GM03348 (cell line): ENCODE results near the gene B3GNT3.
"Not testable (repeated sequence)": the region's sequence is repeated elsewhere in the genome, so short reads cannot be mapped to it uniquely, and the experiment has no call there.

Experiments used
- DNase-seq: peaks from one replicate; pipeline ENCODE4 v3.0.0; 2012; ENCODE audit warnings: low spot score

The B3GNT3 gene

DNA sequence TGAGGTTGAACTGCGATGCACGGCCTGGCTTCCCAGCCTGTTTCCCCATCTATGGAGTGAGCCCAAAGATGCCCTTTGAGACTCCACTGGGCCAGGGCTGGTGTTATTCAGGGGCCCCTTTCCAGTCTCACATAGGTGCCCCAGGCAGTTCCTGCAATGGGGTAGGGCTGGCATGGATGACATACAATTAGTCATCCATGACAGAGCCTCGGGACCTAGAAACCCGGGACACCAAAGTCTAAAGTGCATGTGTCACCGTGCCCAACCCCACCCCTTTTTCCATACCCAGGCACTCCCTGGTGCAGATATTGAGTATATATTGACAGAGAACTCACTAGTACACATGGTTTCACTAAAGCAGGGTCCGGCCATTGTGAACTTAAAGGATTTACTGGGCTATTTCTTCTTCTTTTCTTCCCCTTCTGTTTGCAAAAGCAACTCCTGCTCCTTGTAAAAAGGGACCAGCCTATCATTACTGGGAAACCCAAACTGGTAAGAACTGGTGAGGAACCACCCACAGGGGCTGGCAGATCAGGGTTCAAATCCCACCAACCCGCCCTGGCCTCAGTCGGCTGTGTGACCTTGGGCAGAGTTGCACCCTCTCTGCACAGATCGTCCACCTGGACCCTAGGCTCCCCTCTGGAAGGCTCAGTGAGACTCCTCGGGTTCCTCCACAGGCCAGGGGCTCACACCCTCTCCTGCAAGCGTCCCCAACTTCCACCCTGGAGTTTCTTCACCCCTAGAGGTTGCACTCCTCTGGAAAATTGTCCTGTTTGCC, 2.7 kb downstream of the B3GNT3 start:
- no peak for DNase-seq

DNA sequence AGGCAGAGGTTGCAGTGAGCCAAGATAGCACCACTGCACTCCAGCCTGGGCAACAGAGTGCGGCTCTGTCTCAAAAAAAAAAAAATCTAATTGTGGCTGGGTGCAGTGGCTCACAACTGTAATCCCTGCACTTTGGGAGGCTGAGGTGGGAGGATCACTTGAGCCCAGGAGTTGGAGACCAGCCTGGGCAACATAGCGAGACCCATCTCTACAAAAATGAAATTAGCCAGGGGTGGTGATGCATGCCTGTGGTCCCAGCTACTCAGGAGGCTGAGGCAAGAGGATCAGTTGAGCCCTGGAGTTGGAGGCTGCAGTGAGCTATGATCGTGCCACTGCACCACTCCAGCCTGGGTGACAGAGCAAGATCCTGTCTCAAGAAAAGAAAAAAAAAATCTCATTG, 3.7 kb downstream of the B3GNT3 start:
- not testable (repeated sequence) for DNase-seq

DNA sequence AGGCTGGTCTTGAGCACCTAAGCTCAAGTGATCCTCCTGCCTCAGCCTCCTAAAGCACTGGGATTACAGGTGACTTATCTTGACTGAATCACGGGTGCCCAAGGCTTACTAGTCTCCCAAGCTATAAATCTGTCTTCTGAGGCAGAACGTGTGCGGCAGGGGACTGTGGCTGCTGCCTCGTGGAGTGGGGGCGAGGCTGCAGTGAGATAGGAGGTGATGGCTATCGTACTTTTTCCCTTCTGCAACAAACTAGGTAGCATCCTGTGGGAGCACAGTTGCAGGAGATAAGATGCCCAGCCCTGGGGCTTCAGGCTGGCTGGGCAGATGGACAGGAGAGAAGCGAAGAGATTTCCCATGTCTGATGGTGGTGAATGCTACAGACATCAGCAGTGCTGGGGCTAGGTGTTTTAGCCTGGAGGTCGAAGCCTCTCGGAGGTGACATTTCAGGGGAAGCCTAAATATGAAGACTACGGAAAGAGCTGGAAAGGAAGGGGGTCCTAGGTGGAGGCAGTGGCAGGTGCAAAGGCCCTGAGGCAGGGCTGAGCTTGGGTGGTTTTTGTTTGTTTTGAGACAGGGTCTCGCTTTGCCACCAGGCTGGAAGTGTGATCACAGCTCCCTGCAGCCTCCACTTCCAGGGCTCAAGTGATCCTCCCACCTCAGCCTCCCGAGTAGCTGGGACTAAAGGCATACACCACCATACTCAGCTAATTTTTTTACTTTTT, 7.4 kb downstream of the B3GNT3 start:
- DNase-seq, result no peak

DNA sequence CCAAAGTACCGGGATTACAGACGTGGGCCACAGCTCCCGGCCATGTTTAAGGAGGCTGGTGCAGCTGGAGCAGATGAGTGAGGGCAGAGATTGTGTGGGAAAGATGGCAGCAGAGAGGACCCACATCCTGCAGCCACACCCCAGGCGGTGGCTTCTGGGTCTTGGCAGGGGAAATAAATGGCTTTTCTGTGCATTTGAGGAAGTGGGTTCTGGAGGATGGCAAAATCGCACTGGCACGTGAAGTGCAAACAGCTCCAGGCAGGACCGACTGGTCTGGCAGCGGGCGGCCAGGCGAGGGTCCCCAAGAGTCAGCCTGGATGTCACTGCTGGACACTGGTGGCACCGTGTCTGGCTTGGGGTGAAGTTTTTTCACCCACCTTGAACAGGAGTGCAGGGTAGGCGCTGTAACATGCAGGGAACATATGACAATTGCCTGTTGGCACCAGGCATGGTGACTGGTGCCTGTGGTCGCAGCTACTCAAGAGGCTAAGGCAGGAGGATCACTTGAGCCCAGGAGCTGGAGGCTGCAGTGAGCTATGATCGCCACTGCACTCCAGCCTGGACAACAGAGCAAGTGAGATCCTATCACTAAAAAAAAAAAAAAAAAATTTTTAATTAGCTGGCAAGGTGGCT, 8.4 kb downstream of the B3GNT3 start:
- DNase-seq, result no peak

DNA sequence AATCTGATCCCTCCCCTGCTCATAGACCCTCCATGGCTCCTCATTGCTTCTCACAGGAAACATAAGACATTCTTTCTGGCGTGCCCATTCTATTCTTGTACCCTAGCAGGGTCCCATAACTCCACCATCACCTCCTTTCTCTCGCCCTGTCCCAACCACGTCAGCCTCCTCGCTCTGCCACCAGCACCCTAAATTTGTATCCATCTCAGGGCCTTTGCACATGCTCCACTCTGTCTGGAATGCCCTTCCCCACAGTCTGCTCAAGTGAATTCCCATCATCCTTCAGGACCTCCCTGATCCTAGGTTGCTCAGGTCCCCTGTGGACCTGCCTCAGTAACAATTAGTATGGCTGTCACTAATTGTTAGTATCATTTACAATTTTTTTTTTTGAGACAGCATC, 10.5 kb downstream of the B3GNT3 start:
- DNase-seq, result no peak

DNA sequence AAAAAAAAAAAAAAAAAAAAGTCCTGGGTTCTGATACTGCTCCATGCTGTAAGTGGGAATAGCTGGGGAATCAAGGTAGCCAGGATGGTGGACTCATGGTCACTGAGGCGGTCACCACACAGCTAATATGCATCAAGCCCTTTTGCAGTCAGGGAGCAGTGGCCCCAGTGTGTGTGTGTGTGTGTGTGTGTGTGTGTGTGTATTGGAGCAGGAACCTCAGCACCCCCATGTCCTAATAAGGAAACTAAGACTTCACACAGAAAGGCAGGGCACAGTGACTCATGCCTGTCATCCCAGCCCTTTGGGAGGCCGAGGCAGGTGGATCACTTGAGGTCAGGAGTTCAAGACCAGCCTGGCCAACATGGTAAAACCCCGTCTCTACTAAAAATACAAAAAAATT, 12.0 kb downstream of the B3GNT3 start:
- DNase-seq, result no peak

DNA sequence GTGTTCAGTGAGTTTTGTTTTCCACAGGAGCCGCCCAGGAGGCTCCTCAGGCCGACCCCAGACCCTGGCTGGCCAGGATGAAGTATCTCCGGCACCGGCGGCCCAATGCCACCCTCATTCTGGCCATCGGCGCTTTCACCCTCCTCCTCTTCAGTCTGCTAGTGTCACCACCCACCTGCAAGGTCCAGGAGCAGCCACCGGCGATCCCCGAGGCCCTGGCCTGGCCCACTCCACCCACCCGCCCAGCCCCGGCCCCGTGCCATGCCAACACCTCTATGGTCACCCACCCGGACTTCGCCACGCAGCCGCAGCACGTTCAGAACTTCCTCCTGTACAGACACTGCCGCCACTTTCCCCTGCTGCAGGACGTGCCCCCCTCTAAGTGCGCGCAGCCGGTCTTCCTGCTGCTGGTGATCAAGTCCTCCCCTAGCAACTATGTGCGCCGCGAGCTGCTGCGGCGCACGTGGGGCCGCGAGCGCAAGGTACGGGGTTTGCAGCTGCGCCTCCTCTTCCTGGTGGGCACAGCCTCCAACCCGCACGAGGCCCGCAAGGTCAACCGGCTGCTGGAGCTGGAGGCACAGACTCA, 12.9 kb downstream of the B3GNT3 start:
- DNase-seq, result no peak

DNA sequence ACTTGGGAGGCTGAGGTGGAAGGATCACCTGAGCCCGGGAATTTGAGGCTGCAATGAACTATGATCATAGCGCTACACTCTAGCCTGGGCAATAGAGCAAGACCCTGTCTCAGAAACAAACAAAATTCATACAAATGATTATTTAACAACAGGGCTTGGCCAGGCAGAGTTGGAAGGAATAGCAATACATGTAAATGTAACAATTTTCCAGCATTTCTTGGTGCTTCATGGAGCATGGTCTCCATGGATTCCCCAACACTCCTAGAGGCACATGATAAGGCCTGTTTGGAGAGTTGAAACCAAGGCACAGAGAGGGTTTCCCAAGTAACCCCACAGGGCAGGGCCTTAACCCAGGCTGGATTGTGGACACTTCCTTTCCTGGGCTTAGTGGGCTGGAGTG, 16.2 kb downstream of the B3GNT3 start:
- no peak for DNase-seq

DNA sequence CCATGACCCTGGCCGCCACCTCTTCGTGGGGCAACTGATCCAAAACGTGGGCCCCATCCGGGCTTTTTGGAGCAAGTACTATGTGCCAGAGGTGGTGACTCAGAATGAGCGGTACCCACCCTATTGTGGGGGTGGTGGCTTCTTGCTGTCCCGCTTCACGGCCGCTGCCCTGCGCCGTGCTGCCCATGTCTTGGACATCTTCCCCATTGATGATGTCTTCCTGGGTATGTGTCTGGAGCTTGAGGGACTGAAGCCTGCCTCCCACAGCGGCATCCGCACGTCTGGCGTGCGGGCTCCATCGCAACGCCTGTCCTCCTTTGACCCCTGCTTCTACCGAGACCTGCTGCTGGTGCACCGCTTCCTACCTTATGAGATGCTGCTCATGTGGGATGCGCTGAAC, 16.7 kb downstream of the B3GNT3 start:
- no peak for DNase-seq

DNA sequence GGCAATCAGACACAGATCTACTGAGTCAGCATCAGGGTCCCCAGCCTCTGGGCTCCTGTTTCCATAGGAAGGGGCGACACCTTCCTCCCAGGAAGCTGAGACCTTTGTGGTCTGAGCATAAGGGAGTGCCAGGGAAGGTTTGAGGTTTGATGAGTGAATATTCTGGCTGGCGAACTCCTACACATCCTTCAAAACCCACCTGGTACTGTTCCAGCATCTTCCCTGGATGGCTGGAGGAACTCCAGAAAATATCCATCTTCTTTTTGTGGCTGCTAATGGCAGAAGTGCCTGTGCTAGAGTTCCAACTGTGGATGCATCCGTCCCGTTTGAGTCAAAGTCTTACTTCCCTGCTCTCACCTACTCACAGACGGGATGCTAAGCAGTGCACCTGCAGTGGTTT, 17.2 kb downstream of the B3GNT3 start:
- no peak for DNase-seq

DNA sequence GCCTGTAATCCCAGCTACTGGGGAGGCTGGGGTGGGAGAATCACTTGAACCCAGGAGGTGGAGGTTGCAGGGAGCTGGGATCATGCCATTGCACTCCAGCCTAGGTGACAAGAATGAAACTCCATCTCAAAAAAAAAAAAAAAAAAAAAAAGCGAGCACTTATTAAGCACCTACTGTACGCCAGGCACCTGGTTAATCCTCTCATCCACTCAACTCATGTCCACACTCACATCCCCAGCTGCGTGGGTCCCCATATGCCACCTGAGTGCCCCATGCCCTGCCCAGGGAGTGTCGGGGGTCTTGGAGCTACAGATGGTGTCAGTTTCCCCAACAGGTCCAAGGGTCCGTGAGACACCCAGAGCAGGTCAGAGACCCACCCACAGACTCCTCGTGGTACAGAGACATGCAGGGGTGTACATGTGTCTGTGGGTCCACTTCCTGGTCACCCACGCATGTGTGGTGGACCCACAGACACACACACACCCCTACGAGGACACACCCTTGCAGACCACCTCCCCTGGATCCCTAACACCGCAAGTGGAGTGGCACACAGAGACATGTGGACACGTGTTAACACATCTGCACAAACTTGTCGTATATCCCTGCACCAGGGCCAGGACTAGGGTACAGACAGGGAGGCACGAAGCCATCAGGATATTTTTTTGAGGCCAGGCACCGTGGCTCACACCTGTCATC, 22.9 kb downstream of the B3GNT3 start:
- no peak for DNase-seq

DNA sequence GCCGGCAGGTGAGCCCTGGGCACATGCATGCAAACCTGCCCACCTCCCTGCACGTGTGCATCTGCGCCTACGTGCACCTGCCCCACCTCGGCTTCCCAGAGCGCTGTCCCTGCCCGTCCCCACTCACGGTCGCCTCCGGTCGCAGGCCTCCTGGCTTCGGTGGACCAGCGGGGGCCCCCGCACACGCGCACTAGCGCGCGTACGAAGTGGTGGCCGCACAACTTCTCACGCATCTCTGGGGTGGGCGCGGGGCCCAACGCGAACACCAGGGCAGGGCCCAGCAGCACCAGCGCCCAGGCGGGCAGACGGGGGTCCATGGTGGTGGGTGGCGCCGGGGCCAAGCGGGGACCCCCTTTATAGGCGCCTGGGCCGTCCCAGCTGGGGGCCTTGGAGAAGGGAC, 26.3 kb downstream of the B3GNT3 start, which contains the start of gene INSL3:
TSS of gene INSL3 (minus strand) at position 330 of the 400 bp plus-strand sequence. CDS start at position 317, 13 bp downstream.
- no peak for DNase-seq

DNA sequence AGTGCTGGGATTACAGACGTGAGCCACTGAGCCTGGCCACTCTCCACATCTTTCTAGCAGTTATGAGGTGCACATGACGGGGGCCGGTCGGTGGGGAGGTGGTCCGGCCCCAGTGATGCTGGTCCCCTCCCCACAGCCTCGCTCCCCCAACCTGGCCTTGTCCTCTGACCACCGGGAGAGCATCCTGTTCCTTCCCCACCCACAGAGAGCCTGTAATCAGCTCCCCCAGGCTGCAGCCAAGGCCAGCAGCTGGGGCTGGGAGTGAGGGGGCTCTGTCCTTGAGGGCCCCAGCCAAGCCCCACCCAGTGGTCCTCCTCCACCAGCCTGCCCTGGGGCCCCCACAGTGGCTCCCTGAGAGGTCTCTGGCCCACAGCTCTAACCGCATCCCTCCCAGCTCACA, 29.4 kb downstream of the B3GNT3 start:
- no peak for DNase-seq

DNA sequence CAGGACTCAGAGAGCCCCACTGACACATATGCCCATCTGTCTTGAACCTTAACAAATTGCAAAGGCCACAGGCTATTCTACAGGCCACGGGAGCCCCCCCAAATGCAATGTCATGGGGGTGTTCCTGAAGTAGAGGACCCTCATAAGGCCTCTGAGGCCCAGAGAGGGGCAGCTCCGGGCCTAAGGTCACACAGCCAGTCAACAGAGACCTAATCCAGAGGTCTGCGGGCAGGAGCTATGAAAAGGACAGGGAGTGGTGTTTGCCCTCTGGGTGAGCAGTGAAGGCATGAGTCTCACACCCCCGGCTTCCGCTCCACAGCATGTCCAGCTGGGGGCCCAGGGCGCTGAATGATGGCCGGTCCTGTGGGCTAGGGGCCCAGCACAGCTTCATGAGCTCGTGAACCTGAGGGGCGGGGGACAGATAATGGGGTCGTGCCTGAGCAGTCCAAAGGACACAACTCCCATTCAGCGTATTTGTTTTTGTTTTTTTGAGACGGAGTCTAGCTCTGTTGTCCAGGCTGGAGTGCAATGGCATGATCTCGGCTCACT, 31.6 kb downstream of the B3GNT3 start:
- no peak for DNase-seq

DNA sequence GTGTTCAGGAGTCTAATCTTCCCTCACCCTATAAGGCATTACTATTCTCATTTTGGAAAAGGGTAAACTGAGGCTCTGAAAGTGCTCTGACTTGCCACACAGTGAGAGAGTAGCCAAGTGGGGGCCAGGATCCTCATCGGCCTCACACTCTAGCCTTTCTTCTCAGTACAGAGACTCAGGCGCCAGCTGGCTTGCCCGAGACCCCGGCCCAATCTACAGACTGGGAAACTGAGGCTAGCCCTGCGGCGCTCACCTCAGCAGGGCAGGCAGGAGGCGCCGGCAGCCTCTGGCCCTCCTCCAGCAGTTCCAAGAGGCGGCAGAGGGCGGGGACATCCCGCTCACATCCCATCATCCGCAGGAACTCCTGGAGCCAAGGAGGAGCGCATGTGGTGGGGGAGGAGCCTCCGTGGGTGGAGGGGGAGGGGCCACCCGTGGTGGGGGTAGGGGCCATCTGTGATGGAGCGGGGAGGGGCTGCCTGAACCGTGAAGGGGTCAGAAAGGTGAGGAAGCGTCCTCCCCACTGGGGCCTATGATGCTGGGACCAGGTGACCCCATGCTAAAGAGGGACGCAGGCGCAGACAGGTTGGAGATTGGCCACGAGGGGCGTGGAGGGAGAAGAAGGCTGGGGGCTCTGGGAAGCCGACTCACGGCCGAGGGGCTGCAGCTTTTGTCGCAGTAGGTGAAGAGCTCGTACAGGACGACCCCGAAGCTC, 35.1 kb downstream of the B3GNT3 start:
- peak; percentile 64 for DNase-seq

DNA sequence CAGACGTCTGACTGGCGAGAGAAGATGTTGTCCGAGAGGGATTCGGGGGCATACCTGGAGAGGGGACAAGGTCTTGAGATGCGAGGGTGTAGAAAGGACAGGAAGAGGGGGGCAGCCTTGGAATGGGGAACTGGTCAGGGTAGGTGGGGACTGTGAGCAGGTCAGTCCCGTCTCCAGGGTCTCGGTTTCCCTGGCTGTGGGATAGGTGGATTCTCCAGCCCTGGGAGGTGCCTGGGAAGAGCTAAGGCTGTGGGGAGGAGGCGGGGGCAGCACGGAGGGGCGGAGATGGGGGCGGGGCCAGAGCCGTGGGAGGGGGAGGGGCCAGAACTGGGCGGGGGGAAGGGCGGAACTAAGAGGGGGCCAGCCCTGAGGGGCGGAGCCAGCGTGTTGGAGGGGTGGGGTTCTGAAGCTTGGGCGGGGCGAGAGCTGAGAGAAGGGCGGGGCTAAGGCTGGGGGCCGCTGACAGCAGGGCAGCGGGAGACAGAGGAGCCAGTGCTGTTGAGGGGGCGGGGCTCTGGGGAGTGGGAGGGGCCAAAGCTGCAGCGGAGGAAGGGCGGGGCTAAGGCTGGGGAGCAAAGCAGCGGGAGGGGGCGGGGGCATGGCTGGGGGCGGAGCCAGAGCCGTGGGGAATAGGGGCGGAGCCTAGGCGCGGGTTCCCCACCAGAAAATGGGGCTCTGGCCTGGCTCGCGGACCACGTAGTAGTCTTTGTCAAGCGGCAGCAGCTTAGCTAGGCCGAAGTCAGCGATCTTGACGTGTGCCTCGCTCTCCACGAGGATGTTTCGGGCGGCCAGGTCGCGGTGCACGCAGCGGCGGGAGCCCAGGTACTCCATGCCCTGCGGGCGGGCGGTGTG, 35.9 kb downstream of the B3GNT3 start:
- peak; percentile 86 for DNase-seq

DNA sequence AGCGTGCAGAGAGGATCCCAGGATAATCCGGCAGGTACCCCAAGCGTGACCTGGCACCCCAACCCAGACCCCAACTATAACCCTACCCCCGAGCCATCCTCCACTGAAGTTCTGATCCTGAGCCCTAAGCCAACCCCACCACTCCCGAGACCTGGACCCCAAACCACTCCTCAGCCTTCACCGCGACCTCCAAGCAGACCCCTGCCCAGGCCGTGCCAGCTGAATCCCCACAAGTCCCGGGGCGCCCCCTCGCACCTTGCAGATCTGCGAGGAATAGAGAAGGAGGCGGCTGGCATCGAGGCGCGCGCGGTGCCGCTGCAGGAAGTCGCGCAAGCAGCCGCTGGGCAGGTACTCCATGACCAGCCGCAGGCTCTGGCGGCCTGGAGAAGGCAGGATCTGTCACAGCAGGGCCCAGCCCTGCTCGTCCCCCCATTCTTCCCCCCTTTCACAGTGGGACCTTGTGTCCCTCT, 36.5 kb downstream of the B3GNT3 start:
- DNase-seq, result no peak

DNA sequence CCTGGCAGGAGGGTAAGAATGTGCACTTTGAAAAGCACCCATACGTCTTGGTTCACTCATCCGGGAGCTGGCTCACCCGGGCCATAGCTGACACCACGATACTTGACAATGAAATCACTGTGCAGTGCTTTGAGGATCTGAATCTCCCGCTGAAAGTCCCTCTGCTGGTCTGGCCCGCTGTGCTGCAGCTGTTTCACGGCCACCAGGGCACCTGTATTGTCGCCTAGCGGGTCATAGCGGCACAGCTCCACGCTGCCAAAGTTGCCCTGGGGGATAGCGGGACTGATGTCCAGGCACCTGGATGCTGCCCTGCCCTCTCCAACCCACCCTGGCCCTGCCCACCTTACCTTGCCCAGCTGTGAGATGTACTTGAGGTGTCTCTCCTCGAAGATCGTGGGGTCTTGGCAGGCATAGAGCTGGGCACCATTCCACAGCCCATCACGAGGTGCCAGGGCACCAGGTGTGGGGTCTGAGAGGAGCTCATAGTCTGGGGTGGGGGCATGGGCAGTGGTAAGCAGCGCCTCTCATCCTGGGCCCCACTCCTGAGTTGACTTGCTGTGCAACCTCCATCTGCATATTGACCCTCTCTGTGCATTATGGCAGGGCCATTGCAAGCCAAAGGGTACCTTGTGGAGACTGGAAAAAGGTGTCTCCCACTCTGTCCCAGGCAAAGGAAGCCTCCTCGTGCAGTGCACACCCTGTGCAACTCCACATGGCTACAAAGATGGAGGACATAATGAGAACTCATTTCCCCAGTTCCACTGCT, 37.7 kb downstream of the B3GNT3 start:
- no peak for DNase-seq
